GM12873 (cell line): Measurements from ENCODE around the gene TMCC1.

ENCODE experiments used
- TF ChIP-seq, protein P1 (sequence below): IDR thresholded peaks from 2 replicates; pipeline ENCODE4 v1.5.1; 2012; ENCODE audit warnings: low read depth, mild to moderate bottlenecking, moderate library complexity, low read length, control low read depth; ENCODE audit not compliant: insufficient read depth; ENCODE audit errors: missing control alignments

TMCC1 gene

GRCh38 chr3:129778871-129779270, 114.6 kb downstream of the TMCC1 start:
- TF ChIP-seq, protein P1, sequence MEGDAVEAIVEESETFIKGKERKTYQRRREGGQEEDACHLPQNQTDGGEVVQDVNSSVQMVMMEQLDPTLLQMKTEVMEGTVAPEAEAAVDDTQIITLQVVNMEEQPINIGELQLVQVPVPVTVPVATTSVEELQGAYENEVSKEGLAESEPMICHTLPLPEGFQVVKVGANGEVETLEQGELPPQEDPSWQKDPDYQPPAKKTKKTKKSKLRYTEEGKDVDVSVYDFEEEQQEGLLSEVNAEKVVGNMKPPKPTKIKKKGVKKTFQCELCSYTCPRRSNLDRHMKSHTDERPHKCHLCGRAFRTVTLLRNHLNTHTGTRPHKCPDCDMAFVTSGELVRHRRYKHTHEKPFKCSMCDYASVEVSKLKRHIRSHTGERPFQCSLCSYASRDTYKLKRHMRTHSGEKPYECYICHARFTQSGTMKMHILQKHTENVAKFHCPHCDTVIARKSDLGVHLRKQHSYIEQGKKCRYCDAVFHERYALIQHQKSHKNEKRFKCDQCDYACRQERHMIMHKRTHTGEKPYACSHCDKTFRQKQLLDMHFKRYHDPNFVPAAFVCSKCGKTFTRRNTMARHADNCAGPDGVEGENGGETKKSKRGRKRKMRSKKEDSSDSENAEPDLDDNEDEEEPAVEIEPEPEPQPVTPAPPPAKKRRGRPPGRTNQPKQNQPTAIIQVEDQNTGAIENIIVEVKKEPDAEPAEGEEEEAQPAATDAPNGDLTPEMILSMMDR: no peak

DNA sequence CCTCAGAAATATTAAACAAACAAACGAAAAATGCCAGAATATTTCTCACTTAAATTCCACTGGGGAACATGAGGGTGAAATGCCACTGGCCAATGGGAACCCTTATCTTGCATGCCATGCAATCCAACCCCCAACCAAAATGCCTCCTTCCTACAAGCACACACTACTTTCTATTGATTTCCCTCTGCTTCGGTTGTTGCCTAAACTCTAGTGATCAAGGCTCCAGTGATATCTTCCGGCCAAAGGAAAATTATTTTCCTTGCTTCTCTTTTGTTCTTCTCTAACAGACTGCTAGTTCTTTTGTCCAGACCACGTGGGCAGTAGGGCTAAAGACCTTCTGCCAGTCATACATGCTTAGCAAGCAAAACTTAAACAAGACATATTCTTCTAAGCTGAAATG, 115.7 kb downstream of the TMCC1 start:
- TF ChIP-seq, protein P1: no peak

DNA sequence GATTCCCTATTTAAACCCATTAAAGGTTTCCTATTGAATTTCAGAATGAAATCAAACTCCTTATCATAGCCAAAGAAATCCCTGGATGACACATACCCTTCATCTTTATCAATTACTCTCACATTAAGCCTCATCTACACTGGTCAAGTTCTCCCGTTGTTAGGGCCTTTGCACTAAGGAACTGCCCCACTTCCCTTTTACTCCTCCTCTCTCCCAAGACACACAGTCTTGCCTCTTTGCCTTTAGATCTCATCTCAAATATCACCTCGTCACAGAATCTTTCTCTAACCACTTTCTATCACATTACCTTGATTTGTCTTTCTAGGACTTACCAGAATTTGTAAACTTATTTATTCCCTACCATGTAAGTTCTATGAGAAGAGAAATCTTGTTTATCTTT, 117.6 kb downstream of the TMCC1 start:
- TF ChIP-seq, protein P1: no peak

DNA sequence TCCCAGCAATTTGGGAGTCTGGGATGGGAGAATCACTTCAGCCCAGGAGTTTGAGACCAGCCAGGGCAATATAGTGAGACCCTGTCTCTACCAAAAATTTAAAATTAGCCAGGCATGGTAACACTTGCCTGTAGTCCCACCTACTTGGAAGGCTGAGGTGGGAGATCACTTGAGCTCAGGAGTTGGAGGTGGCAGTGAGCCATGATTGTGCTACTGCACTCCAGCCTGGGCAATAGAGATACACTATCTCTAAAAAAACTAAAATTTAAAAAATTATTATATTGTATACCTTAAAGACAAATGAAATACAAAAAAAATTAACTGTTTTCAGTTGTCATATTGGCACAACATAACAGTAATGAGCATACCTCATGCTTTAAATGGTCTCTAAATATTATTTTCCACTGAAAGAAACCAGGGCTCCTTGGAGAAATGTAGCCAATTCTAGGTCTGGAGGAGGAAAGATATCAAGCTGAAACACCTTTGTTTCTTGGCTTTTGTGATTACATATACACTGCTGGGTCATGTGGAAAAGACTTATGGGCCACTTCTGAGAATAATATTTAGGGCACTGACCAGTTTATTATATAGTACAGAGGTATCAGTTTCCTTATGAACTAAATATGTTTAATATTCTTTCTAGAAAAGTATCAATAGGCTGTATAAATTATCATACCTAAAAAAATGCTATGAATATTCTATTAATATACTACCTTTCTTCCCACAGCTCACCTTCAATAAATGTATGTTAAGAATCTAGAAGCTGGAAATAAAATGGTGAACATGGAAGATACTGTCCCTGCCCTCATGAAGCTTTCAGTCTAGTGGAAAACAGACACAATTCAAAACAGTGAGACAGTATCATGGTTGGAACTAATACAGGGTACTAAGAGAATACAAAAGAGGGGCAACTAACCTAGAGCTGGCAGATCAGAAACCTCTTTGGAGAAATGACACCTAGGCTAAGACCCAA, 119.5 kb downstream of the TMCC1 start:
- TF ChIP-seq, protein P1: no peak

GRCh38 chr3:129770604-129771003, 122.9 kb downstream of the TMCC1 start:
- TF ChIP-seq, protein P1: no peak

DNA sequence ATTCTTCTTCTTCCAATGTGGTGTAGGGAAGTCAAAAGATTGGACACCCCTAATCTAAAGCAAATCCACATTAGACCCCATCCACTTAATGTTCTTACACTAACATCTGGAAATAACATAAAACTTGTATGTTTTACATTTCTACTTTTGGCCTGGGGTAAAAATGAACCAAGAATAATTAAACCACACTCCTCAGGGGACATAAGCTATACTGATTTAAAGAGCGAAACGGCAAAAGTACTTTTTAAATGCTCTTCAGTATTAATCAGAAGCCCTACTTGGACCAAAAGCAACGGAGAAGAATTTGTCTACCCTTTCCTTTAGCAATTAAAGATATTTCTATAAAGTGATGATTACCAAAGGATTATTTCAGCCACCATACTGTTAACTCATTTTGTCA, 123.9 kb downstream of the TMCC1 start:
- TF ChIP-seq, protein P1: no peak

GRCh38 chr3:129768728-129769127, 124.8 kb downstream of the TMCC1 start:
- TF ChIP-seq, protein P1: no peak
